HepG2 (cell line): ENCODE results near the gene C13orf46. TPM values are rescaled to one million over a fixed set of nuclear protein-coding genes. Genes with fewer than 3 reads are reported as not detected.

Source experiments
- ATAC-seq: fragments of 200-7000 bp; cut with Tn5 transposase; 3 replicates; pipeline ENCODE4 v1.9.1; 2020; ENCODE audit warnings: mild to moderate bottlenecking, moderate library complexity
- BruUV-seq: library from RNA; stranded (reverse); fragments of 400-500 nt; replicated peaks from 2 replicates; lab custom pipeline; 2021; lab: Mats Ljungman, UMichigan
- CTCF ChIA-PET: fragments of 300-600 bp; formaldehyde crosslinking; extraction: SDS; loops from one replicate; lab custom pipeline; 2021; ENCODE audit warnings: low total read pairs, inconsistent platforms, low intra/inter-chr PET ratio; lab: Yijun Ruan, JAX
- POLR2A ChIA-PET: fragments of 350-600 bp; sonication (Branson Sonifier 250); formaldehyde crosslinking; loops from one replicate; lab custom pipeline; 2020; ENCODE audit warnings: antibody characterized with exemption, inconsistent platforms; lab: Yijun Ruan, JAX
- DNase-seq: peaks from one replicate; pipeline ENCODE4 v3.0.0-alpha.2; 2015; ENCODE audit warnings: low spot score
- FAIRE-seq: peaks from 3 replicates; lab custom pipeline; 2011; peaks lifted over from hg19 to GRCh38; lab: Jason Lieb, UNC
- H2AFZ ChIP-seq: one replicate; pipeline ENCODE4 v1.6.1; 2011; ENCODE audit warnings: low read length, inconsistent platforms
- H3K27ac ChIP-seq: fragments of 300-600 bp; 3 replicates; pipeline ENCODE4 v1.8.0; 2011; ENCODE audit warnings: mixed run types, mild to moderate bottlenecking, mixed read lengths, low read length, inconsistent platforms; ENCODE audit not compliant: insufficient read depth; ENCODE audit errors: extremely low read length
- H3K27me3 ChIP-seq, 2 experiments: fragments of 200-600 bp in 1 of 2; 2 replicates in 1 of 2; 3 replicates in 1 of 2; pipeline versions ENCODE4 v1.6.0 to v1.8.0; 2011; ENCODE audit warnings: low read length in 2 of 2, mild to moderate bottlenecking in 2 of 2, moderate library complexity in 2 of 2, inconsistent platforms in 1 of 2; ENCODE audit not compliant: insufficient read depth in 2 of 2, control insufficient read depth in 1 of 2
- H3K36me3 ChIP-seq, 2 experiments: fragments of 200-600 bp in 1 of 2; replicated peaks in 1 of 2; 2 replicates in 1 of 2; 3 replicates in 1 of 2; pipeline versions ENCODE4 v1.5.1 to v1.8.0; 2011; ENCODE audit warnings: low read length in 2 of 2, inconsistent platforms in 1 of 2; ENCODE audit not compliant: insufficient read depth in 2 of 2, control insufficient read depth in 1 of 2
- H3K4me1 ChIP-seq: 2 replicates; pipeline ENCODE4 v1.5.1; 2012; ENCODE audit warnings: low read length, inconsistent platforms; ENCODE audit not compliant: insufficient read depth
- H3K4me2 ChIP-seq: 2 replicates; pipeline ENCODE4 v1.6.0; 2011; ENCODE audit warnings: low read depth, low read length, inconsistent platforms
- H3K4me3 ChIP-seq, 3 experiments: fragments of 200-600 bp in 1 of 3; sonication (generic), shearing (Covaris generic) in 1 of 3; replicated peaks in 1 of 3; 2 replicates each; pipeline ENCODE4 v1.5.1; 2011 to 2016; ENCODE audit warnings: low read length in 3 of 3, inconsistent platforms in 2 of 3, low read depth in 2 of 3, mild to moderate bottlenecking in 2 of 3, control low read depth in 1 of 3, mixed read lengths in 1 of 3; ENCODE audit not compliant: insufficient read depth in 1 of 3
- H3K79me2 ChIP-seq: one replicate; pipeline ENCODE4 v1.6.1; 2011; ENCODE audit warnings: low read length, inconsistent platforms; ENCODE audit not compliant: insufficient read depth
- H3K9ac ChIP-seq: 2 replicates; pipeline ENCODE4 v1.6.0; 2011; ENCODE audit warnings: mild to moderate bottlenecking, low read depth, low read length, inconsistent platforms; ENCODE audit not compliant: insufficient read depth
- H3K9me3 ChIP-seq: 2 replicates; pipeline ENCODE4 v1.5.1; 2012; ENCODE audit warnings: mild to moderate bottlenecking, low read length
- H4K20me1 ChIP-seq: 2 replicates; pipeline ENCODE4 v1.6.0; 2011; ENCODE audit warnings: inconsistent platforms, mild to moderate bottlenecking, low read length, moderate library complexity; ENCODE audit not compliant: insufficient read depth
- ATF1 ChIP-seq: IDR thresholded peaks from 2 replicates; pipeline ENCODE4 v1.6.1; 2016; ENCODE audit warnings: mild to moderate bottlenecking, control low read depth
- BHLHE40 ChIP-seq: IDR thresholded peaks from 2 replicates; pipeline ENCODE4 v1.6.1; 2011; ENCODE audit warnings: low read length, improper control_type of control experiment
- BORCS8-MEF2B ChIP-seq: sonication (generic); formaldehyde crosslinking; IDR thresholded peaks from 2 replicates; pipeline ENCODE4 v1.8.0; 2022; ENCODE audit warnings: mild to moderate bottlenecking, missing genetic modification reagents
- CREB1 ChIP-seq, 2 experiments: fragments of 450-650 bp in 1 of 2; IDR thresholded peaks; 2 replicates each; pipeline ENCODE4 v1.6.1; 2016 to 2017; ENCODE audit warnings: control low read depth in 1 of 2, mild to moderate bottlenecking in 1 of 2, missing compliant biosample characterization in 1 of 2, missing genetic modification characterization in 1 of 2
- FOSL1 ChIP-seq: sonication (generic); formaldehyde crosslinking; IDR thresholded peaks from 2 replicates; pipeline ENCODE4 v1.9.0; 2021; ENCODE audit warnings: missing genetic modification reagents, borderline replicate concordance
- GTF3A ChIP-seq: sonication (generic); formaldehyde crosslinking; conservative IDR thresholded peaks from 2 replicates; pipeline ENCODE4 v1.4.0; 2020; ENCODE audit warnings: mild to moderate bottlenecking, missing genetic modification reagents
- NFKBIZ ChIP-seq: IDR thresholded peaks from 2 replicates; pipeline ENCODE4 v1.6.1; 2018; ENCODE audit warnings: missing genetic modification reagents, missing compliant biosample characterization
- NR3C1 ChIP-seq: sonication (generic); formaldehyde crosslinking; IDR thresholded peaks from 2 replicates; pipeline ENCODE4 v1.4.0; 2020; ENCODE audit warnings: missing genetic modification reagents
- SP5 ChIP-seq: IDR thresholded peaks from 2 replicates; pipeline ENCODE4 v1.6.1; 2016; ENCODE audit warnings: low read depth, borderline replicate concordance
- SRSF4 ChIP-seq: fragments of 200-400 bp; formaldehyde crosslinking; IDR thresholded peaks from one replicate; pipeline ENCODE4 v1.6.1; 2018; ENCODE audit warnings: mild to moderate bottlenecking, low read depth, low read length, moderate library complexity; ENCODE audit not compliant: poor library complexity, severe bottlenecking
- TCF7L2 ChIP-seq: IDR thresholded peaks from 2 replicates; pipeline ENCODE4 v1.6.1; 2011; ENCODE audit warnings: mild to moderate bottlenecking, low read depth, low read length, moderate library complexity
- ZBTB44 ChIP-seq: sonication (generic); formaldehyde crosslinking; IDR thresholded peaks from 2 replicates; pipeline ENCODE4 v1.4.0; 2020; ENCODE audit warnings: missing genetic modification reagents
- ZNF160 ChIP-seq: sonication (generic); formaldehyde crosslinking; IDR thresholded peaks from 2 replicates; pipeline ENCODE4 v1.8.0; 2022; ENCODE audit warnings: mild to moderate bottlenecking, inconsistent platforms, missing genetic modification reagents
- ZNF234 ChIP-seq: sonication (generic); formaldehyde crosslinking; conservative IDR thresholded peaks from 2 replicates; pipeline ENCODE4 v1.5.1; 2020; ENCODE audit warnings: mild to moderate bottlenecking, missing genetic modification reagents
- ZNF761 ChIP-seq: sonication (generic); formaldehyde crosslinking; conservative IDR thresholded peaks from 2 replicates; pipeline ENCODE4 v1.4.0; 2020; ENCODE audit warnings: mild to moderate bottlenecking, missing genetic modification reagents
- WGBS: methylation state at CpG from one replicate; pipeline ENCODE4 v1.1.6; 2017; ENCODE audit warnings: low lambda C conversion rate; 5-methylcytosine and 5-hydroxymethylcytosine counted together
- in situ Hi-C: cut with HindIII; loops from 2 replicates; pipeline ENCODE4 v1.10.0; 2017; ENCODE audit warnings: low pct_unique_long_range_greater_than_20kb; ENCODE audit not compliant: extremely low pct_ligation_motif_present
- intact Hi-C: fragments of 100-400 bp; cut with micrococcal nuclease; formaldehyde crosslinking; loops from one replicate; pipeline ENCODE4 v1.10.0; 2022; ENCODE audit not compliant: unreplicated experiment
- polyA plus RNA-seq, 8 experiments: library from polyadenylated mRNA; depleted of rRNA in 3 of 8; stranded (reverse) in 7 of 8; unstranded in 1 of 8; fragments of >200 nt; fragmentation: Illumina TruSeq in 4 of 8; extraction: Trizol in 4 of 8; gene quantifications; 2 replicates each; pipeline versions ENCODE4 v1.2.1 to v1.2.3, GENCODE V29; 2011 to 2016; ENCODE audit warnings: low read depth in 4 of 8, missing spikeins in 1 of 8, mixed read lengths in 1 of 8; ENCODE audit not compliant: insufficient read depth in 1 of 8
- total RNA-seq, 5 experiments: library from RNA; depleted of rRNA; stranded (reverse); fragments of >200 nt; fragmentation: Illumina TruSeq; extraction: Trizol; gene quantifications; 2 replicates each; pipeline ENCODE4 v1.2.3, GENCODE V29; 2016; ENCODE audit warnings: low read depth in 1 of 5

C13orf46 gene
- total and polyA plus RNA-seq, 2 of the 13 experiments (the other 11 are each of a cell fraction or from before 2014, with no cell fraction given): 0.01 TPM; not detected in 1

- Histone ChIP-seq H3K27ac (no peak overlapping the region), H3K36me3 (no peaks in the 10 kb centered on the region), H3K9ac (no peak overlapping the region), H3K4me1 (no peaks in the 10 kb centered on the region), H3K27me3 (peaks cover 6 to 42% of the 10 kb centered on the region in 2 experiments; a peak in 3 of 5 replicates), H3K79me2 (no peaks in the 10 kb centered on the region), H3K4me3 (no peak overlapping the region), H4K20me1 (no peaks in the 10 kb centered on the region), H3K4me2 (no peak overlapping the region), H3K9me3 (no peaks in the 10 kb centered on the region), H2AFZ (no peak overlapping the region)
- intact Hi-C loops: no loop called here
- FAIRE-seq (no peak), DNase-seq (no peak), ATAC-seq (no peak)
- in situ Hi-C loops: no loop called here
- ChIA-PET CTCF (no interaction called here), POLR2A (no interaction called here)
- no TSS peak for BruUV-seq
- 45% methylated on average over 33 of the region's 42 CpGs for WGBS
- no peak for TF ChIP-seq ATF1
- no peak for TF ChIP-seq SP5 (CRISPR knock-in tag)
- TF ChIP-seq ZBTB44 (CRISPR knock-in tag): no peak
- TF ChIP-seq BORCS8-MEF2B (CRISPR knock-in tag): no peak
- no peak for TF ChIP-seq SRSF4
- TF ChIP-seq GTF3A: no peak
- TF ChIP-seq NR3C1 (CRISPR knock-in tag): no peak
- TF ChIP-seq BHLHE40: no peak
- TF ChIP-seq ZNF234 (CRISPR knock-in tag): no peak
- no peak for TF ChIP-seq TCF7L2
- TF ChIP-seq ZNF160 (CRISPR knock-in tag): no peak
- no peak for TF ChIP-seq FOSL1 (CRISPR knock-in tag)
- TF ChIP-seq NFKBIZ: no peak
- TF ChIP-seq ZNF761 (CRISPR knock-in tag): no peak
- no peak for TF ChIP-seq CREB1 (IDR thresholded peaks at IDR 0.05)
- TF ChIP-seq CREB1 (CRISPR knock-in tag; IDR thresholded peaks at IDR 0.05): no peak
These were observed 25.1 kb upstream of the C13orf46 start for GRCh38 chr13:113998781-113999617.
